ENCODE measurements around the gene ANTXRL.
"Not testable (repeated sequence)": the region's sequence is repeated elsewhere in the genome, so short reads cannot be mapped to it uniquely, and the experiment has no call there.

Gene ANTXRL

GRCh38 chr10:46330894-46331293, 44.1 kb downstream of the ANTXRL start:
- DNase-seq (ENCODE audit: low read depth) = no peak

- DNase-seq (ENCODE audit: low read depth) = not testable (repeated sequence)
Measured at GRCh38 chr10:46365484-46365883, 78.7 kb downstream of the ANTXRL start.

- DNase-seq (ENCODE audit: low read depth) = not testable (repeated sequence)
Measured at GRCh38 chr10:46367209-46367608, 80.4 kb downstream of the ANTXRL start.

GRCh38 chr10:46367666-46368240, 81.0 kb downstream of the ANTXRL start:
- DNase-seq (ENCODE audit: low read depth) = not testable (repeated sequence)

GRCh38 chr10:46368956-46369355, 82.2 kb downstream of the ANTXRL start:
- DNase-seq (ENCODE audit: low read depth) = not testable (repeated sequence)

GRCh38 chr10:46374410-46374809, 87.6 kb downstream of the ANTXRL start:
- not testable (repeated sequence) for DNase-seq (ENCODE audit: low read depth)

- DNase-seq (ENCODE audit: low read depth) = not testable (repeated sequence)
Measured at GRCh38 chr10:46375406-46375805, 88.6 kb downstream of the ANTXRL start, which contains the start of gene ANXA8L1. Gene ANXA8L1 (plus strand): TSS chr10:46375776. CDS start chr10:46375852, 76 bp downstream.

GRCh38 chr10:46377022-46377421, 90.2 kb downstream of the ANTXRL start:
- DNase-seq (ENCODE audit: low read depth) = not testable (repeated sequence)

- not testable (repeated sequence) for DNase-seq (ENCODE audit: low read depth)
Measured at GRCh38 chr10:46377651-46378050, 90.9 kb downstream of the ANTXRL start.

GRCh38 chr10:46378108-46378507, 91.3 kb downstream of the ANTXRL start:
- DNase-seq (ENCODE audit: low read depth) = not testable (repeated sequence)

- not testable (repeated sequence) for DNase-seq (ENCODE audit: low read depth)
Measured at GRCh38 chr10:46379233-46379848, 92.5 kb downstream of the ANTXRL start.
